ENCODE results near the gene BID. TPM values are rescaled to one million over a fixed set of nuclear protein-coding genes. Genes with fewer than 3 reads are reported as not detected.

Gene BID
- total and polyA plus RNA-seq, 10 of the 15 experiments (the other 5 are each of a cell fraction or from before 2014, with no cell fraction given), result 7.9 to 241 (median 136) TPM

DNA sequence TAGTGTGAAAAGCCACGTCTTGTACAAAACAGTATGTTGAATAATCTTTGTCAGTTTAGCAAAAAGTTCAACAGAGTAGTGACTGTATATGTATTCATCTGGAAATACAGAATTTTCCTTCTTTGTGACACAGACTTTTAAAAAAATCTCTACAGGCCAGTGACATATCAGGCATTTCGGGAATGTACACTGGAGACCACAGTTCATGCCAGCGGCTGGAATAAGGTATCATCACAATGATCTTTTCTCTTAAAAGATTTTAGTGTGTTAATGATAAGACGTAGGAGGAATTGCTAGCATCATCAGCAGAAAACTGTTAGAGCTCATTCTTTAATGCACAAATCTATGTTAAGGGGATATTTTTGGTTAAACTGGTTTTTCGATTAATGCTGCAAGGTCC is 78.3 kb downstream of the BID start:
- DNase-seq (ENCODE audit: low read depth, low spot score) (no peak), ATAC-seq (no peak), FAIRE-seq (no peak)
- CTCF ChIA-PET, result interaction anchor here (0.8 kb wide), 1 partner anchor 84 kb away, joined by 3 read pairs; no protein-coding TSS in a partner anchor
- SMC1A ChIA-PET (ENCODE audit: uncharacterized antibody, unreplicated experiment), result interaction anchor here (1.0 kb wide), 1 partner anchor 11 kb away, joined by 5 read pairs; no protein-coding TSS in a partner anchor
- Histone ChIP-seq H3K9ac (ENCODE audit: control insufficient read depth, insufficient read depth, low read length) (no peak overlapping the region), H3K4me2 (ENCODE audit: control insufficient read depth, insufficient read depth) (no peak overlapping the region), H3K27me3 (replicated peaks in 1 of 2; ENCODE audit: control insufficient read depth in 2 of 2, insufficient read depth in 2 of 2, low read length in 1 of 2) (no peaks in the 10 kb centered on the region), H3K36me3 (ENCODE audit: control insufficient read depth in 2 of 2, insufficient read depth in 2 of 2, low read length in 1 of 2) (0 out of 4 replicates have a peak, but pooled peaks cover 0 to 2% of the 10 kb centered on the region in 2 experiments), H3K27ac (ENCODE audit: control insufficient read depth, insufficient read depth) (no peak overlapping the region), H3K79me2 (ENCODE audit: control insufficient read depth, insufficient read depth, low read length) (no peaks in the 10 kb centered on the region), H3K4me3 (no peak overlapping the region), H3K4me1 (ENCODE audit: control insufficient read depth, insufficient read depth, low read length) (no peaks in the 10 kb centered on the region), H2AFZ (ENCODE audit: control insufficient read depth, low read depth, low read length) (no peak overlapping the region), H4K20me1 (ENCODE audit: control insufficient read depth, insufficient read depth) (no peaks in the 10 kb centered on the region), H3K9me3 (replicated peaks; ENCODE audit: control insufficient read depth, insufficient read depth, low read length) (no peaks in the 10 kb centered on the region)
- POLR2A ChIA-PET, result no interaction called here
- intact Hi-C loops (cut with micrococcal nuclease; ENCODE audit: unreplicated experiment), result no loop called here
- TF ChIP-seq MEF2B (IDR thresholded peaks at IDR 0.05; ENCODE audit: partially characterized antibody, poor library complexity, severe bottlenecking) (no peak), TCF7 (IDR thresholded peaks at IDR 0.05; ENCODE audit: borderline replicate concordance) (no peak), ZNF622 (IDR thresholded peaks at IDR 0.05) (no peak), ESRRA (IDR thresholded peaks at IDR 0.05; ENCODE audit: low read length) (no peak), RB1 (IDR thresholded peaks at IDR 0.05; ENCODE audit: borderline replicate concordance) (no peak), MYC (IDR thresholded peaks at IDR 0.05; ENCODE audit: insufficient read depth, insufficient read length, insufficient replicate concordance, low read length, severe bottlenecking) (no peak), CHD4 (IDR thresholded peaks at IDR 0.05) (no peak), ASH2L (IDR thresholded peaks at IDR 0.05; ENCODE audit: borderline replicate concordance, low read depth) (no peak), TBL1XR1 (IDR thresholded peaks at IDR 0.05; ENCODE audit: low read depth, low read length) (no peak), TARDBP (IDR thresholded peaks at IDR 0.05; ENCODE audit: borderline replicate concordance) (no peak), FOXK2 (IDR thresholded peaks at IDR 0.05) (no peak), SREBF1 (IDR thresholded peaks at IDR 0.05; ENCODE audit: low read length) (no peak), PAX8 (IDR thresholded peaks at IDR 0.05) (no peak), BHLHE40 (IDR thresholded peaks at IDR 0.05; ENCODE audit: borderline replicate concordance in 1 of 2, low read depth in 2 of 2, low read length in 1 of 2) (no peak)
- TF ChIP-seq, protein P1, sequence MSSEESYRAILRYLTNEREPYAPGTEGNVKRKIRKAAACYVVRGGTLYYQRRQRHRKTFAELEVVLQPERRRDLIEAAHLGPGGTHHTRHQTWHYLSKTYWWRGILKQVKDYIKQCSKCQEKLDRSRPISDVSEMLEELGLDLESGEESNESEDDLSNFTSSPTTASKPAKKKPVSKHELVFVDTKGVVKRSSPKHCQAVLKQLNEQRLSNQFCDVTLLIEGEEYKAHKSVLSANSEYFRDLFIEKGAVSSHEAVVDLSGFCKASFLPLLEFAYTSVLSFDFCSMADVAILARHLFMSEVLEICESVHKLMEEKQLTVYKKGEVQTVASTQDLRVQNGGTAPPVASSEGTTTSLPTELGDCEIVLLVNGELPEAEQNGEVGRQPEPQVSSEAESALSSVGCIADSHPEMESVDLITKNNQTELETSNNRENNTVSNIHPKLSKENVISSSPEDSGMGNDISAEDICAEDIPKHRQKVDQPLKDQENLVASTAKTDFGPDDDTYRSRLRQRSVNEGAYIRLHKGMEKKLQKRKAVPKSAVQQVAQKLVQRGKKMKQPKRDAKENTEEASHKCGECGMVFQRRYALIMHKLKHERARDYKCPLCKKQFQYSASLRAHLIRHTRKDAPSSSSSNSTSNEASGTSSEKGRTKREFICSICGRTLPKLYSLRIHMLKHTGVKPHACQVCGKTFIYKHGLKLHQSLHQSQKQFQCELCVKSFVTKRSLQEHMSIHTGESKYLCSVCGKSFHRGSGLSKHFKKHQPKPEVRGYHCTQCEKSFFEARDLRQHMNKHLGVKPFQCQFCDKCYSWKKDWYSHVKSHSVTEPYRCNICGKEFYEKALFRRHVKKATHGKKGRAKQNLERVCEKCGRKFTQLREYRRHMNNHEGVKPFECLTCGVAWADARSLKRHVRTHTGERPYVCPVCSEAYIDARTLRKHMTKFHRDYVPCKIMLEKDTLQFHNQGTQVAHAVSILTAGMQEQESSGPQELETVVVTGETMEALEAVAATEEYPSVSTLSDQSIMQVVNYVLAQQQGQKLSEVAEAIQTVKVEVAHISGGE (CRISPR knock-in tag; IDR thresholded peaks at IDR 0.05), result no peak
- RAD21 ChIA-PET (ENCODE audit: unreplicated experiment), result no interaction called here
- BruUV-seq (replicated peaks), result no TSS peak
- WGBS (ENCODE audit: insufficient coverage, insufficient replicate concordance, low lambda C conversion rate, missing lambda C conversion rate), result 92% methylated on average over 5 of the region's 5 CpGs
- in situ Hi-C loops (cut with MboI), result no loop called here

Data from GM12878 (cell line).